ENCODE measurements around the gene KDELR1.
A peak's percentile ranks its signal among the peaks of the same experiment; 100 is the strongest.
"Not testable (repeated sequence)": the region's sequence is repeated elsewhere in the genome, so short reads cannot be mapped to it uniquely, and the experiment has no call there.

KDELR1 gene

GRCh38 chr19:48397263-48398101 lies 6.1 kb upstream of the KDELR1 start:
- DNase-seq (ENCODE audit: low spot score), result no peak

GRCh38 chr19:48396824-48397176 lies 5.4 kb upstream of the KDELR1 start:
- no peak for DNase-seq (ENCODE audit: low spot score)

- DNase-seq (ENCODE audit: low spot score), result no peak
These were observed 4.9 kb upstream of the KDELR1 start for GRCh38 chr19:48396016-48396823.

- DNase-seq (ENCODE audit: low spot score), result no peak
These were observed 4.1 kb upstream of the KDELR1 start for GRCh38 chr19:48395499-48395898.

- DNase-seq (ENCODE audit: low spot score), result no peak
These were observed 3.8 kb upstream of the KDELR1 start for GRCh38 chr19:48395170-48395455.

GRCh38 chr19:48394331-48395169 lies 3.2 kb upstream of the KDELR1 start:
- DNase-seq (ENCODE audit: low spot score), result no peak

- DNase-seq (ENCODE audit: low spot score), result no peak
These were observed 2.4 kb upstream of the KDELR1 start, which contains the start of gene GRIN2D for GRCh38 chr19:48393559-48394330. TSS of gene GRIN2D (plus strand) at chr19:48393668. CDS start at chr19:48398393, 4,725 bp downstream.

- no peak for DNase-seq (ENCODE audit: low spot score)
These were observed 1.7 kb upstream of the KDELR1 start for GRCh38 chr19:48392860-48393558.

GRCh38 chr19:48392006-48392344 lies 624 bp upstream of the KDELR1 start:
- DNase-seq (ENCODE audit: low spot score), result not testable (repeated sequence)

- DNase-seq (ENCODE audit: low spot score), result peak; percentile 76
These were observed 907 bp downstream of the KDELR1 start for GRCh38 chr19:48390188-48391099.

GRCh38 chr19:48386981-48387380 lies 4.4 kb downstream of the KDELR1 start:
- DNase-seq (ENCODE audit: low spot score), result no peak

GRCh38 chr19:48385461-48386087 lies 5.8 kb downstream of the KDELR1 start:
- no peak for DNase-seq (ENCODE audit: low spot score)

- no peak for DNase-seq (ENCODE audit: low spot score)
These were observed 9.1 kb downstream of the KDELR1 start for GRCh38 chr19:48382286-48382685.

GRCh38 chr19:48381178-48381950 lies 10.0 kb downstream of the KDELR1 start:
- DNase-seq (ENCODE audit: low spot score), result no peak

GRCh38 chr19:48379058-48379457 lies 12.3 kb downstream of the KDELR1 start:
- no peak for DNase-seq (ENCODE audit: low spot score)

- no peak for DNase-seq (ENCODE audit: low spot score)
These were observed 13.2 kb downstream of the KDELR1 start for GRCh38 chr19:48378194-48378570.

GRCh38 chr19:48373567-48373966 lies 17.8 kb downstream of the KDELR1 start:
- DNase-seq (ENCODE audit: low spot score), result no peak

GRCh38 chr19:48372904-48373303 lies 18.4 kb downstream of the KDELR1 start:
- no peak for DNase-seq (ENCODE audit: low spot score)

GRCh38 chr19:48371771-48372170 lies 19.6 kb downstream of the KDELR1 start:
- not testable (repeated sequence) for DNase-seq (ENCODE audit: low spot score)

All from germinal center (tissue), 1 donor.